OCI-LY1 (cell line): ENCODE data around the gene EIF1AD.
"Not testable (repeated sequence)": the region's sequence is repeated elsewhere in the genome, so short reads cannot be mapped to it uniquely, and the experiment has no call there.

Source experiments
- CTCF ChIP-seq: fragments of 200-600 bp; sonication (generic), shearing (Covaris generic); IDR thresholded peaks from 2 replicates; pipeline ENCODE4 v1.5.1; 2017; ENCODE audit warnings: mild to moderate bottlenecking, antibody characterized with exemption, low read length, moderate library complexity, mixed read lengths
- EZH2 ChIP-seq: fragments of 200-600 bp; sonication (generic), shearing (Covaris generic); IDR thresholded peaks from 2 replicates; pipeline ENCODE4 v1.8.0; 2017; ENCODE audit warnings: borderline replicate concordance, mixed run types, mild to moderate bottlenecking, antibody characterized with exemption, low read length, moderate library complexity, mixed read lengths

- not testable (repeated sequence) for TF ChIP-seq CTCF, EZH2
These were observed 8.1 kb upstream of the EIF1AD start for GRCh38 chr11:66010036-66010435.
